ENCODE results near the gene TMED10. TPM values are rescaled to one million over a fixed set of nuclear protein-coding genes. Genes with fewer than 3 reads are reported as not detected.

TMED10 gene
- total and polyA plus RNA-seq, 2 donors (not counting 1 experiment from before 2014, with no cell fraction given), result 223 to 333 TPM

DNA sequence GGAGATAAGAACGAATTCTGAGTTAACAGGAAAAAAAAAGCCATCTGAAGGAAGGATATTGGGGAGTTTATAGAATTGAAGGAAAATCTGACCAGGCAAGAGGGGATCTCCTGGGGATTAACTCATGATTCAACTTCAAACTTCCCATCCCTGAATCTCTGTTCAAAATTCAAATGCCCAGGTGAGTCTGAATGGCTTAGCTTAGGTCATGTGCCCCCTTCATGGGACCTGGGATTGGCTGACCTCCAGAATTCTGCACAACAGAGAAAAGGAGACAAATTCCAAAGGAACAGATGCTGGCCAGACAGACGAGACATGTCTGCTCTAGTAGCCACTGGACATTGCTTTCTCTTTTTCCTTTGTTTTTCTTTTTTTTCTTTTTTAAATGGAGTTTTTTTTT is 26.2 kb upstream of the TMED10 start:
- Histone ChIP-seq H3K4me1 (ENCODE audit: control insufficient read depth, extremely low read depth, insufficient read depth, low read length) (no peaks in the 10 kb centered on the region), H3K9ac (ENCODE audit: insufficient read depth, low read length) (no peak overlapping the region), H2AFZ (ENCODE audit: low read length) (no peak overlapping the region), H3K79me2 (ENCODE audit: control insufficient read depth, insufficient read depth, low read length) (no peaks in the 10 kb centered on the region), H4K20me1 (ENCODE audit: control insufficient read depth, extremely low read depth, insufficient read depth, low read length) (no peaks in the 10 kb centered on the region), H3K36me3 (ENCODE audit: control insufficient read depth, insufficient read depth, low read length) (no peaks in the 10 kb centered on the region), H3K4me2 (ENCODE audit: extremely low read depth, insufficient read depth, low read length) (no peak overlapping the region), H3K9me3 (ENCODE audit: control insufficient read depth, insufficient read depth, low read depth, low read length) (no peaks in the 10 kb centered on the region), H3K27me3 (ENCODE audit: control insufficient read depth, insufficient read depth, low read length) (no peaks in the 10 kb centered on the region), H3K4me3 (replicated peaks in 1 of 4; ENCODE audit: control extremely low read depth in 1 of 4, insufficient read depth in 1 of 4, low read depth in 3 of 4, low read length in 4 of 4) (no peak overlapping the region), H3K27ac (ENCODE audit: insufficient read depth, low read length) (no peak overlapping the region)
- no peak for TF ChIP-seq EZH2 (IDR thresholded peaks at IDR 0.05; ENCODE audit: low read length, missing control alignments)
- TF ChIP-seq, protein P1, sequence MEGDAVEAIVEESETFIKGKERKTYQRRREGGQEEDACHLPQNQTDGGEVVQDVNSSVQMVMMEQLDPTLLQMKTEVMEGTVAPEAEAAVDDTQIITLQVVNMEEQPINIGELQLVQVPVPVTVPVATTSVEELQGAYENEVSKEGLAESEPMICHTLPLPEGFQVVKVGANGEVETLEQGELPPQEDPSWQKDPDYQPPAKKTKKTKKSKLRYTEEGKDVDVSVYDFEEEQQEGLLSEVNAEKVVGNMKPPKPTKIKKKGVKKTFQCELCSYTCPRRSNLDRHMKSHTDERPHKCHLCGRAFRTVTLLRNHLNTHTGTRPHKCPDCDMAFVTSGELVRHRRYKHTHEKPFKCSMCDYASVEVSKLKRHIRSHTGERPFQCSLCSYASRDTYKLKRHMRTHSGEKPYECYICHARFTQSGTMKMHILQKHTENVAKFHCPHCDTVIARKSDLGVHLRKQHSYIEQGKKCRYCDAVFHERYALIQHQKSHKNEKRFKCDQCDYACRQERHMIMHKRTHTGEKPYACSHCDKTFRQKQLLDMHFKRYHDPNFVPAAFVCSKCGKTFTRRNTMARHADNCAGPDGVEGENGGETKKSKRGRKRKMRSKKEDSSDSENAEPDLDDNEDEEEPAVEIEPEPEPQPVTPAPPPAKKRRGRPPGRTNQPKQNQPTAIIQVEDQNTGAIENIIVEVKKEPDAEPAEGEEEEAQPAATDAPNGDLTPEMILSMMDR (conservative IDR thresholded peaks at IDR 0.05 in 1 of 2, IDR thresholded peaks at IDR 0.05 in 1 of 2; ENCODE audit: low read depth in 1 of 2, low read length in 2 of 2), result no peak
- DNase-seq (ENCODE audit: low read depth in 2 of 2), result no peak

DNA sequence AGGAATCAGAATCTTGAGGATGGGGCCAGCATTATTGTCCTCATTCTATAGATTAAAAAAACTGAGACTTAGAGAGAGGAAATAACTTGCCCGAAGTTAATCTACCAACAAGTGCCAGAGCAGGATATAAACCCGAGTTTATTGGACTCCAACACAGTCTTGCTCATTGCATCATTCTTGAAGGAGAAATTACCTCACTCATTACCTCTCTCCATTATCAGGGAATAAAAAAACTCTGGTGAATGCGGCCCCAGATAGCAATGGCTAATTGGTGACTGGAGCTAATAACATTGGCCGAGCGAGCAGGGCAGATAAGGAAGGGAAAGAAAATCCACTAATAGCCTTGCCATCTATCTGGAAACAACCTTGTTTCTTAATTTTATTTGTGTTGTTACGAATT is 24.7 kb upstream of the TMED10 start:
- no peak overlapping the region for H2AFZ ChIP-seq (ENCODE audit: low read length)
- H3K27ac ChIP-seq (ENCODE audit: insufficient read depth, low read length), result no peak overlapping the region
- DNase-seq (ENCODE audit: low read depth in 2 of 2), result no peak
- TF ChIP-seq EZH2 (IDR thresholded peaks at IDR 0.05; ENCODE audit: low read length, missing control alignments), result no peak
- TF ChIP-seq, protein P1 (conservative IDR thresholded peaks at IDR 0.05 in 1 of 2, IDR thresholded peaks at IDR 0.05 in 1 of 2; ENCODE audit: low read depth in 1 of 2, low read length in 2 of 2), result no peak
- H3K36me3 ChIP-seq (ENCODE audit: control insufficient read depth, insufficient read depth, low read length), result no peaks in the 10 kb centered on the region
- no peak overlapping the region for H3K4me2 ChIP-seq (ENCODE audit: extremely low read depth, insufficient read depth, low read length)
- no peaks in the 10 kb centered on the region for H3K79me2 ChIP-seq (ENCODE audit: control insufficient read depth, insufficient read depth, low read length)
- H3K9me3 ChIP-seq (ENCODE audit: control insufficient read depth, insufficient read depth, low read depth, low read length), result no peaks in the 10 kb centered on the region
- H3K27me3 ChIP-seq (ENCODE audit: control insufficient read depth, insufficient read depth, low read length), result no peaks in the 10 kb centered on the region
- no peak overlapping the region for H3K9ac ChIP-seq (ENCODE audit: insufficient read depth, low read length)
- no peaks in the 10 kb centered on the region for H4K20me1 ChIP-seq (ENCODE audit: control insufficient read depth, extremely low read depth, insufficient read depth, low read length)
- no peak overlapping the region for H3K4me3 ChIP-seq (replicated peaks in 1 of 4; ENCODE audit: control extremely low read depth in 1 of 4, insufficient read depth in 1 of 4, low read depth in 3 of 4, low read length in 4 of 4)
- H3K4me1 ChIP-seq (ENCODE audit: control insufficient read depth, extremely low read depth, insufficient read depth, low read length), result no peaks in the 10 kb centered on the region

DNA sequence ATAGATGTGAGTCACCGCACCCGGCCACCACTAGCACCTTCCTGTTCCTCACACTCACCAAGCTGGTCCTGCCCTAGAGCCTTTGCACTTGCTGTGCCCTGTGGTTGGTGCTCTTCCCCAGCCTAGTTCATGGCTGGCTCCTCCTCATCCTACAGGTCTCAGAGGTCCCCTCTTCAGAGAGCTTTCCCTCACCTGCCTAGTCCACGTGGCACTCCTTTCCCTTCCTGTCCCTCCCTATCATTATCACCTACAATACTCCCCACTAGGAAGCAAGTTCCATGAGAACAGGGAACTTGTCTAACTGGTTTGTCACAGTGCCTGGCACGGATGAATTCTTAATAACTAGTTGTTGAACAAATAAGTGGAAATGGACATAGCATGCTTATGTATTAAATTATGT is 24.0 kb upstream of the TMED10 start:
- H3K4me3 ChIP-seq (replicated peaks in 1 of 4; ENCODE audit: control extremely low read depth in 1 of 4, insufficient read depth in 1 of 4, low read depth in 3 of 4, low read length in 4 of 4), result no peak overlapping the region
- no peak overlapping the region for H3K9ac ChIP-seq (ENCODE audit: insufficient read depth, low read length)
- H3K4me1 ChIP-seq (ENCODE audit: control insufficient read depth, extremely low read depth, insufficient read depth, low read length), result no peaks in the 10 kb centered on the region
- no peak for DNase-seq (ENCODE audit: low read depth in 2 of 2)
- H3K4me2 ChIP-seq (ENCODE audit: extremely low read depth, insufficient read depth, low read length), result no peak overlapping the region
- H3K36me3 ChIP-seq (ENCODE audit: control insufficient read depth, insufficient read depth, low read length), result no peaks in the 10 kb centered on the region
- no peaks in the 10 kb centered on the region for H4K20me1 ChIP-seq (ENCODE audit: control insufficient read depth, extremely low read depth, insufficient read depth, low read length)
- no peaks in the 10 kb centered on the region for H3K9me3 ChIP-seq (ENCODE audit: control insufficient read depth, insufficient read depth, low read depth, low read length)
- H3K27ac ChIP-seq (ENCODE audit: insufficient read depth, low read length), result no peak overlapping the region
- H3K27me3 ChIP-seq (ENCODE audit: control insufficient read depth, insufficient read depth, low read length), result no peaks in the 10 kb centered on the region
- H2AFZ ChIP-seq (ENCODE audit: low read length), result no peak overlapping the region
- TF ChIP-seq, protein P1 (conservative IDR thresholded peaks at IDR 0.05 in 1 of 2, IDR thresholded peaks at IDR 0.05 in 1 of 2; ENCODE audit: low read depth in 1 of 2, low read length in 2 of 2), result no peak
- no peaks in the 10 kb centered on the region for H3K79me2 ChIP-seq (ENCODE audit: control insufficient read depth, insufficient read depth, low read length)
